DMS53 treated with DMSO at 0.1 percent for 48 hours (cell line): ENCODE measurements around the gene HCN3.
"Not testable (repeated sequence)": the region's sequence is repeated elsewhere in the genome, so short reads cannot be mapped to it uniquely, and the experiment has no call there.

Source experiments
- DNase-seq: peaks from one replicate; lab custom pipeline; 2025; ENCODE audit not compliant: unreplicated experiment; lab: John Stamatoyannopoulos, UW

Gene HCN3

GRCh38 chr1:155328856-155329255 is 51.6 kb downstream of the HCN3 start:
- DNase-seq = not testable (repeated sequence)

GRCh38 chr1:155329980-155330598 is 52.8 kb downstream of the HCN3 start:
- DNase-seq = peak; percentile 97

GRCh38 chr1:155334962-155335361 is 57.7 kb downstream of the HCN3 start:
- no peak for DNase-seq
